NCI-H2029 (cell line): Measurements from ENCODE around the gene UROC1.

Experiments
- DNase-seq: peaks from one replicate; lab custom pipeline; 2025; lab: John Stamatoyannopoulos, UW

UROC1 gene

DNA sequence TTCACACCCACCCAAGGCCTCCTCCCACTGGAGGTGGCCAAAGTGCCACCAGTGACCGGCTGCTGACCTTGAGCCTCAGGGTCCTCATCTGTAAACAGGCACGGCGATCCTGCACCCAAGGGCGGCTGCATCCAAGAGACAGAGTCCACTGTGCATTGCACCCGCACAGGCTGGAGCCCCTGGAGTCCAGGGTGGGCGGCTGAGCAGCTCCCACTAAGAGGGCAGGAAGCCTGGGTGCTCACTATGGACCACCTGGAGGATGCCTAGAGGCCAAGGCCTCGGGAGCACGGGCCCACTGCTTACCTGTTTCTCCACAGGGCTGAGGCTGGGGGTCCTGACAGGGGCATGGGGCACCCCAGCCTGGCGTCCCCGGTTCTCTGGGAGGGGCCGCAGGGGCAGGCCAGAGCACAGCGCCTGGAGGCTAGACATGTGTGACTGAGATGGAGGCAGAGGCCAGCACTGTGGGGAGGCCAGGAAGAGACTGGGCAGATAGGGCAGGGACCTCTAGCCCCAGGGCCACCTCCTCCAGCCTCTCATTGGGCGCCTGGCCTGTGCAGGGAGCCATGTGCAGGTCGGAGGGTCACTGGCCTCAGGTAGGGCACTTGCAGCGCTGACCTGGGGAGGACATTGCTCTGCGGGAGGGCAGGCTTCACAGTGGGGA lies at the start of gene UROC1:
TSS of gene UROC1 (minus strand) at position 483 of the 661 bp plus-strand sequence. CDS start at position 429, 54 bp downstream.
- no peak for DNase-seq

- no peak for DNase-seq
Observed at GRCh38 chr3:126562737-126563276, 45.2 kb upstream of the UROC1 start.

GRCh38 chr3:126558336-126559071 lies 40.9 kb upstream of the UROC1 start, which contains the start of gene C3orf22:
Gene C3orf22, minus strand, starts transcription at chr3:126558932. Its CDS starts 5,542 bp downstream, at chr3:126553390.
- DNase-seq = no peak

GRCh38 chr3:126557761-126558160 lies 40.2 kb upstream of the UROC1 start:
- DNase-seq = no peak

DNA sequence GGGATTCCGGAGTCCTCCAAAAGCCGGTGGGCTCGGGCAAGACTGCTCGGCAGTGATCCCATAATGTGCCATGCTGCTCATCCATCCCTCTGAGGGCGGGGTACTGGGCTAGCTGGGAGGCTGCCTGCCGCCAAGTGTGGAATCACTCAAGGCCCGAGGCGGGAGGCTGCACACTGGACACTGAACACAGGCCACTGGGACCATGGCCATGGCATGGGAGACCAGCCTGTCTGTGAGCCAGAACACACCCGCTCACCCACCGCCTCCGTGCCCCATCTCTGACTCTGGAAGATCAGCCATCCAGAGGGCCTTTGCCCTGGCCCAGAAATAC lies 39.8 kb upstream of the UROC1 start:
- no peak for DNase-seq

DNA sequence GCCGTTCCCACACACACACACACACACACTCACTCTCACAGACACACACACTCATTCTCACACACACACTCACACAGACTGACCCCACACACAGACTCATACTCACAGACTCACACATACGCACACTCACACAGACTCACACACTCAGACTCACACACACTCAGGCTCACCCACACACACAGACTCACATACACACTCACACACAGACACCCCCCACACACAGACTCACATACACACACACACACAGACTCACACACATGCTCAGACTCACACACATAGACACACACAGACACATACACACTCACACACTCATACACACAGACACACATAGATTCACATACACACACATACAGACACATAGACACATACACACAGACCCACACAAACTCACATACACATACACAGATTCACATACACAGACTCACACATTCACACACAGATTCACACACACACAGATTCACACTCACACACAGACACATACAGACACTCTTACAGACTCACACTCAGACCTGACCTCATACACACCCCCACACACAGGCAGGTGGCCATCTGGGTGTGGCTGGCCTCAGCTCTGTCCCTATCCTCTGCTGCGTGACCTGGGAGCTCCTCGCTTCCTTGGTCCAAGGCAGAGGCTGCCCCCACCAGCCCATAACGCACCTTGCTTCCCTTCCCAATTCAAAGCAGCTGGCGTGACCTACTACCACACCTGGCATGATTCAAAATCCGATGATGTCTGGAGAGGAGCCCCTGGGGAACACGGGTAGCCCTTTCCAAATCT lies 39.3 kb upstream of the UROC1 start:
- no peak for DNase-seq

DNA sequence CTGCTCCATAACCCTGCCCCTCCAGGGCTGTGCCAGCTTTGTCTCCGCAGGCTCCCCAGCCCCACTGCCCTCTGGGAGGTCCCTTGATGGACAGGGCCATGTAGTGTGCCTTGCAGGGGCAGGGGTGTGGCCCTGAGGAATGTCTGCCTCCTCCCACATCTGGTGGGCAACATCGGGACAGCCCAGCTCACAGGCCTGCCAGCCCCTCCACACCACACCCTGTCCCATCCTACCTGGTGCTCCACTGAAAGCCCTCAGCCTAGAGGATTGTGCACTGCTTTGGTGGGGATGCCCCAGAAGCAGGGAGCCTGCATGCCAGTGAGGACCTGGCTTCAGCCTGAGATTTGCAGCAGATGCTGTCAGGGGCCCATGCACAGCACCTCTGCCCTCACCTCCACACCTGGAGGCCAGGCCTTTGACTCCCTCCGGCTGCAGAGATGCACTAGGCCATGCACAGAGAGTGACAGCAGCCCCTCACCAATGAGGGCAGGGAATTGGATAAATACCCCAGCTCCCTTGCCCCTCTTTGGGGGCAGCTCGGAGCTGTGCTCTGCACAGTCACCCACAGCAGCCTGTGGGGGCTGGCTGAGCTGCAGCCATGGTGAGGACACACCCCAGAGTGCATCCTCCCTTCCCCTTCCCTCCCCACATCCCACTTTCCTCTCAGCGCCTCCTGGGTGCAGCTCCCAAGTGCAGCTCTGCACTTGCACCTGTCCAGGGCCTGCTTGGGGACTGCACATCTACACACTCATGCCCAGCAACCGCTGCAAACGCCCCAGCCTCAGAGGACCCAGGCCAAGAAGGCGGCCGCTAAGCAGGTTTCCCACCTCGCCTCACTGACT lies 38.4 kb upstream of the UROC1 start:
- DNase-seq = no peak

GRCh38 chr3:126554560-126555525 lies 37.3 kb upstream of the UROC1 start:
- no peak for DNase-seq

DNA sequence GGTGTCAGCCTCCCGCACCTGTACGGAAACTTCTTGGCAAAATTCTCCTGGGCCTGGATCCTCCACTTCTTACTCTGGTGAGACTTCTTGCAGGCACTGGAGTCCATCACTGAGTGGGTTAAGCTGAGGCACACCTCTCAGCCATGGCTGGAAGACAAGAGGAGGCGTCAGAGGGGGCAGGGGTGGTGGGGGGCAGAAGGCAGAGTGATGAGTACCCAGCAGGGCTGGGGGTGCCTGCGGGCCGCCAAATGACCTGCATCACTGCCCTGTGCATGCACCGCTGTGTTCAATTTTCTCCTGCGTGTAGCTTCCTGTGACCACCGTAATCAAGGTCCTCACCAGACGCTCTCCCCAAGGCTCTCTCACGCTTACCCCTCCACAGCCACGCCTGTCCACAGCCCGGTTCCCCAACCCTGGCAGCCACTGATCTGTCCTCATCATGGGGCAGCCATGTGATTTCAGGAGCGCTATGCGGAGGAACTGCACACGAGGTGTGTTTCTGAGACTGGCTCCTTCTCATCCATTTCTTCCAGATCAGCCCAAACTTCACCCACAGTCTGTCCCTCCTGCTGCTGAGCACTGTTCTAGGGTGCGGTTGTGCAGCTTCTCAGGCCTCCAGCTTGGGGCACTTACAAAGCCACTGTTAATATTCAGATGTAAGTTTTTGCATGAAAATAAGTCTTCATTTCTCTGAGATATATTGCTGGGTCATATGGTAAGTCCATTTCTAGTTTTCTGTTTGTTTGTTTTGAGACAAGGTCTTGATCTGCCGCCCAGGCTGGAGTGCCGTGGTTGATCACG lies 35.9 kb upstream of the UROC1 start:
- DNase-seq = no peak

- DNase-seq = no peak
Observed at GRCh38 chr3:126552688-126553283, 35.2 kb upstream of the UROC1 start.

DNA sequence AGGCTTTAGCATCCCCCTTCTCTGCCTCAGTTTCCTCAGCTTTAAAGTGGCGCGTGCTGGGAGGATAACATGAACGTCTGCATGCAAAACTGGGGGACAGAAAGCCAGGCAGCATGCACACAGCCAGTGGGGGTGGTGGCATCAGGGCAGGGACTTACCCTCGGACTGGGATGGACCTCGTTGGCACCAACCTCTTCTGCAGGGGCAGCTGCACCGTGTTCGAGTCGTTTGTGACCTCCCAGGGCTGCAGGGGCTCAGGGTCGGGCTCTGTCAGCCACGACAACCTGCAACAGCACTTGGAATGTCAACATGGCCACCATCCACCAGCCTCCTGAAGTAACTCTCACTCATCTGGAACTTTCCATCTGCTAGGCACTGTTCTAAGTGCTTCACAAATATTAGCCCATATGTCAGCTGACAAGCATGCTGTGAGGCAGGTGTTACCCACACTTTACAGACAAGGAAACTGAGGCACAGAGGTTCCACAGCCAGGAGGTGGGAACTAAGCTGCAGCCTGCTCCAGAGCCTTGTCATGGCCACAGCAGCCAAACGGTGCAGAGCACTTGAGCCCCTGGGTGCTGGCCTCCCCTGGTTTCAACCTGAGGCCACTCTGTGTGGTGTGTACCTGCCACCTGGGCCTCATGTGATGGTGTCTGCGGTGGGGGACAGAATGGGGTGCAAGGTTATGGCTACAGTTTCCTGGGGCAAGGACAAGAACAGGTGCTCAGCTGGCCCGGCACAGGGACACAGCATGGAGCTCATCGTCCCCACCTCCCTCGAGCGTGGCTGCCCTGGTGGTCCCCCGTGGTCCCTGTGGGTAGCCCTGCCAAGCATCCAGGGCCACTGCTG lies 34.5 kb upstream of the UROC1 start:
- no peak for DNase-seq

- DNase-seq = no peak
Observed at GRCh38 chr3:126551121-126551838, 33.7 kb upstream of the UROC1 start.

DNA sequence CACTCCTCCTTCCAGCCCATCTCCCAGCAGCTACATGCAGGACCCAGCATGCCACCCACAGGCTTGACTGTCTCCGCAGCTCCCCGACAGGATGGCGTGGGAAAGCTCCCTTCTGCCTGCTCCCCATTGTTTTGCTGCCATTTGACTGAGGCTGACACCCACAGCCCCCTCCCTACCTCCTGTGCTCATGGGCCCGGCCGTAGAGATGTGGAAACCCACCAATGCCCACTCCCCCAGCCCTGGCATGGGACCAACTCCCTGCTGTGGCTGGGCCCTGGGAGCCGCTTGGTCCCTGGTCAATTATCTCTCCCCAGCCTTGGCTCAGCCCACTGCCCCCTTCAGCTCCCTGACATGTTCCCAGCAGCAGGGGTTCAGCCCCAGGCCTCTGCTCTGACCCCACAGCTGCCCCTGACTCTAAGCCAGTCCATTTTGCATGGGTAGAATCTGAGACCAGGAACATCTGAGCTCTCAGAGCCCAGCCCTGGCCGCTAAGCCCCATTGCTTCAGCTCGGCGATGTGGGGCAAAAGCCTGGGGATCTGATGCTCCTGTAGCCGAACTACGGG lies 33.0 kb upstream of the UROC1 start:
- no peak for DNase-seq

DNA sequence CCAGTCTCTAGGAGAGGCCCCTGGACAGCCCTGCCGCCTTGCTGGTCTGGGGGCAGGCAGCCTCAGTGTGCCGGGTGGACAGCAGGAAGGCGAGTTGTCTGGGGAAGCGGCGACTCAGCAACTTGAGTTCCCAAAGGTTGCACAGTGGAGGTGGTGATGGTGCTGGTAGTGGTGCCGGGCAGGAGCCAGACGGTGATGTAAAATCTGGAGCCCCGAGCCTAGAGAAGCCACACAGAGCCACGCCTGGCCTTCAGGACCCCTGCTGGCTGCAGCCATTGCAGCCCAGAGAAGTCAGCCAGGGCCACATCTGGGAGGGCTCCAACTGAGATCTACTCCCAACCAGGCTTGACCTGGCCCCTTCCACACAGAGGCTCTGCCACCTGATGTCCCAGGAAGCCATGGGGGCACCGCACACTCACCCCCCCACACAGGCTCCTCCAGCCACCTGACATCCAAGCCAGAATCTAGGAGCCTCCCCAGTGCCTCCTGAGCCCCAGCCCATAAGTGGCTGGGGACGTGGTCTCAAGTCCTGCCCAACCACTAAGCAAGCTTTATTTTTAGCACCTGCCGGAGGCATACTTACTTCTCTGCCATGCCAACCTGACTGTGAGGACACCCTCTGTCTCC lies 32.4 kb upstream of the UROC1 start:
- DNase-seq = no peak

GRCh38 chr3:126548556-126549466 lies 31.2 kb upstream of the UROC1 start:
- no peak for DNase-seq

DNA sequence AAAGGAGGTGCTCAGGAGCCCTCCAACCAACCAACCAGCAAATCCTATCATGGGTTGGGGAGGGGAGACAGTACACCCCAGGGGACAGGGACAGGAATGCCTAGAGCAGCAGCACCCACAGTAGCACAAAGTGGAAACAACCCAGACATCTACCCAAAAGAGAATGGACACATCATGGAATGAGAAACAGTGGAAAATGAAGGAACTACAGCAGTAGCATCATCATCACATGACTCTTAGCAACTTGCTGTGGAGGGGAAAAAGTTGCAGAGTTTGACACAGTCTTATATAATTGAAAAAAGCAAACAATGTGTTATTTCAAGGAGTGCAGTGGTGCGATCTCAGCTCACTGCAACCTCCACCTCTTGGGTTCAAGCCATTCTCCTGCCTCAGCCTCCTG lies 30.1 kb upstream of the UROC1 start:
- no peak for DNase-seq
